ENCODE results near the gene SGSH.

SGSH gene

DNA sequence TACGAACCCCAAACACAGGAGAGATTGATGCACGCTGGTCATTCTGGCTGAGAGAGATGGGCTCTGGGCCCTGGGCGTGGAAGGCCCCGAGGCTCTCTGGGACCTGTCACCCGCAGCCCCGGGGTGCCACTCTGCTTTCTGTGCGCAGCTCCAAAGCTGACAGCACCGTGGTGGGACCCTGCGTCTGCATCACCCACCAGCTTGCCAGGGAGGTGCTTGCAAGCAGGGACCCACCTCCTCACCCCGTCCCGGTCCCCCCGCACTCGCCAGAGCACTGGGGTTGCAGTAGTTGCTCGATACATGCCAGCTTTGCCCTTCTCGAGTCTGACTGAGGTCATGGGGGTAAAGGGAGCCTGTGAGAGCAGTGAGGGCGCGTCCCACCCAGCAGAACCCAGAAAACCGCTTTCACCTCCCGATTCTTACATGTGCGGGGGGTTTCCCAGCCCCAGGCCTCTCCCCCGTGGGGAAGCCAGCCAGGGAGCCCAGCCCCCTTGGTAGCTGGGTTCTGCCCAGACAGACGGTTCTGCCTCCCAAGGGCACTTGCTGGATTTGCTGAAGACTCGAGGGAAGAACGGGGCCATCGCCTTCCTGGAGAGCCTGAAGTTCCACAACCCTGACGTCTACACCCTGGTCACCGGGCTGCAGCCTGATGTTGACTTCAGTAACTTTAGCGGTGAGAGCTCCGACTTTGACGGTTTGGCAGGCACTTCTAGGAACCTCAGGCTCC is 37.9 kb downstream of the SGSH start:
- DNase-seq: no peak

DNA sequence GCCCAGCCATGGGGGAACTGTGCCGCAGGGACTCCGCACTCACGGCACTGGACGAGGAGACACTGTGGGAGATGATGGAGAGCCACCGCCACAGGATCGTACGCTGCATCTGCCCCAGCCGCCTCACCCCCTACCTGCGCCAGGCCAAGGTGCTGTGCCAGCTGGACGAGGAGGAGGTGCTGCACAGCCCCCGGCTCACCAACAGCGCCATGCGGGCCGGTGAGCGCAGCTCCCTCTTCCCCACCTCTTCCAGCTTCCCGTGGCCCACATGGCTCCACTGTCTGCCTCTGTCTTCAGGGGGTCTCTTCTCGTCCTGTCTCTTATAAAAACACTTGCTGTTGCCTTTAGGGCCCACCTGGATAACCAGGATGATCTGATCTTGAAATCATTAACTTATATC is 38.7 kb downstream of the SGSH start:
- no peak for DNase-seq

DNA sequence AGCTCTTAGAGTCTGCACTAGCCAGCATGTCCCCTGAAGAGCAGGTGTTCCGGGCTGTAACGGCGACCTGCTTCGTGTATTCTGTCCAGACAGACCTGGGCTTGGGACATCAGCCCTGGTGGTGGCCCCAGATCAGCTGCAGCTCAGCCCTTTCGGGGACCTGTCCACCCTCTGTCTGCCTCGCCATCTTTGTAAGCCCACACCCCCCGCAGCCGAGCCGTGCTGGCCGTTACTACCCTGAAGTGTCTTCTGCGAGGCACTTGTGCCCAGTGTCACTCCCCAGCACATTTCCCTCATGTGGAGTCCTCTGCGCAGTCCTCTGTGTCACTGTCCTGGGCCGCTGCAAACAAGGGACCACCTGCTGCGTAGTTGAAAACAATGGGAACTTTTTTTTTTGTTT is 39.9 kb downstream of the SGSH start:
- DNase-seq: no peak

DNA sequence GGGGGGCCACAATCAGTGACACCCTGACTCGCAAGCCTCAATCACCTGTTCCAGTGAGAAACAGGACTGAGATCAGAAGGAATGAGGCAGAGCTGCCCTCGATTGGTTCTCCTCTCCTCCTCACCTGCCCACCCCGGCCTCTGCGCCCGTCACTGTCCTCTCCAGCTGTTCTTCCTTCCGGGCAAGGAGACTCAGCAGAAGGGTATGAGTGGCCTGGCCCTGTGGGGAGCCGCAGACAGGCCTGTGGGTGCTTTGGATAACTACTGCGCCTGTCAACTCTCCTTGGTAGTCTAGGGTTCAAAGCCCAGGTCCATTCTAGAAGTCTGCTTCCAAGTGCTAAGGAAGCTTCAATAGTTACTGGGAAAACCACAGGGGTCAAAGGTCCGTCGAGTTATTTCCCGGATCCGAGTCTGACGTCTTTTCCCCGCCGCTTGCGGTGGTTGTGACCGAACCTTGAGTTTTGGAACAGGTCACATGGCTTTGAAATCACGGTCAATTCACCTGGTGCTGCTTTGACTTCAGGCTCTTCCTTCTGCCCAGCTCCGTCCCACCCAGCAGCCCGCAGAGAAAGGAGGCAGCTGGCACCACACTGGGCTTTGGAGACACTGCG is 42.0 kb downstream of the SGSH start:
- DNase-seq: no peak

DNA sequence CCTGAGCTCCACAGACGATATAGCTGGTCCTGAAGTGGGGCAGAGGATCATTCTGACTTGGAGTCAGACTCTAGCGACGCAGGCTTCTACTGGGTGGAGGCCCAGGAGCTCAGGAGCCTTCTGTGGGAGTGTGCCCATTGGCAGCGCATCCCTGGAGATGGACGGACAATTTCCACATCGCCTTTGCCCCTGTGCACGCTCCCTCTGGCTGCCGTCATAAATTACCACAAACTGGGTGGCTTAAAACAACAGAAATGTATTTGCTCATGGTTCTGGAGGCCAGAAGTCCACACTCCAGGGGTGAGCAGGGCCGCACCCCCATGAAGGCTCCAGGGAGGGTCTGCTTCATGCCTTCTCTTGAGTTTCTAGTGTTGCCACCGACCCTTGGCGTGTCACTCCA is 43.4 kb downstream of the SGSH start:
- no peak for DNase-seq

DNA sequence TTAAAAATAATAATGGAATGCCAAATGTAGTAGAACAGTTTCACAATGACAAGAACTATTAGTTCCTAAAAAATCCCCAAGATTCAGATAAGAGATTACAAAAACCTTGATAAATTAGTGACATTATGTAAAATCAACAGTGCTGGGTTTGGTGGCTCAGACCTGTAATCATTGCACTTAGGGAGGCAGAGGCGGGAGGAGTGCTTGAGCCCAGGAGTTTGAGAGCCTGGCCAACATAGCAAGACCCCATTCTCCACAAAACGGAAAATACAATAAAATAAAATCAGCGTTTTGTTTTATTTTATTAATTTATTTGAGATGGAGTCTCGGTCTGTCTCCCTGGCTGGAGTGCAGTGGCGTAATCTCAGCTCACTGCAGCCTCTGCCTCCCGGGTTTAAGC is 46.2 kb downstream of the SGSH start:
- DNase-seq: no peak

DNA sequence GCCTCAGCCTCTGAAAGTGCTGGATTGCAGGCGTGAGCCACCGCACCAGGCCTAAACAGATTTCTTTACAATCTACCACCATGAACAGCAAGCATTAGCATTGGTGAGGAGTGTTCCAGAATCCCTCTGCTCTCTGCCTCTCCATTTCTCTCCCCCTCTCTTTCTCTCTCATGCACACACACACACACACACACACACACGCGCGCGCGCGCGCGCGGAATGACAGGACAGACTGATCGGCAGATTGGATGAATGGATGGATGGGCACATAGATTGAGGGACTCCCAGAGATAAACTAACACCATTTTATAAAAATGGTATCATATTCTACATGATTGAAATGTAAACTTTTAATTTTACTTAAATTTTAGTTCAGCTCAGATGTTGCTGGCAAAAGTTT is 47.0 kb downstream of the SGSH start:
- DNase-seq: no peak

DNA sequence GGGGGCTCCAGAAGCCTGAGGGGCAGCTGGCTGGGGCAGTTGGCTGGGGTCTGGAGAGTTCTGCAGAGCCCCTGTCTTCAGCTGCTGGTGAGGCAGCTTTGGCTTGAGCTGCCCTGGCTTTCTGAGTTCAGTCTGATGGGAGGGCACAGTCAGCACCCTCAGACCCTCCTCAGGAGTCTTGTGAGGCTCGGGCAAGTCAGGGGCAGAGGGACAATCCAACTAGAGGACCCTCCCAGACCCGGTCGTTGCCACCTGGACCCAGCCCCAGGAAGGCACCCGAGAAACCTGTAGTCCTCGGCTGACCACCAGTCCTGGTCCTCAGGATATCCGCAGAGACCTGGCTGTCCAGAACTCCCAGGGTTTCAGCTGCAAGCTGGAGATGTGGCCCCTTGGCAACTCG is 48.5 kb downstream of the SGSH start:
- no peak for DNase-seq

DNA sequence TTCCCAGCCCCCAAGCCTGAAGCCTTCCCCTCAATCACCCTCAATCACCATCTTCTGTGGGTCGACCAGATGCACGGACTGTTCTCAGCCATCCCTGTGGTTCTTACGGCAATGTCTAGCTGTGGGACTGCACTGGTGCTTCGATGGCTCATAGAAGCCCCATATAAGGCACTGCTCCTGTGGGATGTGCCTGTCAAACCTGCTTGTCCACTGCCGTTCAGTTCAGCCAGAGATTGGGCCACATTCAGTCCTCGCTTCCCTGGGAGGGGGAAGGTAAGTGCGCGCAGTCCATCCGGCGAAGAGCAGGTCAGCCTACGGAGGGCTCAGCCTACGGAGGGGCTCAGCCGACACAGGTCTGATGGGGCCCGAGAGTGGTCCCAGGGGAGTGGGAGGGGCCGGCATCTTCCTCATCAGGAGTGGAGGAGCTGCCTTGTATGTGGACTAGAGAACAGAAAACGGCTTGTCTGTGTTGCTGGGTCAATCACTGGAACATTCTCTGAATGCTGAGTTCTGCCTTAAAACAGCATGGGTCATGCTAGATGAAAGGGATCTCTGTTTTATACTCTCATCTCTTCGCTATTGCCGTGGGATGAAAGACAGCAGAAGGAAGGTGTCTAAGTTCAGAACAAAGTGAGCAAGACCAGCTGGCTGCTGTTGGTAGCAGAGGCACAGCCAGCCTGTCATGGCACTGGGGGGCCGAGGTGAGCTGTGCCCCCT is 50.2 kb downstream of the SGSH start, which contains the start of gene CARD14:
Gene CARD14 (plus strand): TSS at position 247 of the 717 bp plus-strand sequence. CDS start 11,409 bp downstream, outside the sequence.
- DNase-seq: no peak

DNA sequence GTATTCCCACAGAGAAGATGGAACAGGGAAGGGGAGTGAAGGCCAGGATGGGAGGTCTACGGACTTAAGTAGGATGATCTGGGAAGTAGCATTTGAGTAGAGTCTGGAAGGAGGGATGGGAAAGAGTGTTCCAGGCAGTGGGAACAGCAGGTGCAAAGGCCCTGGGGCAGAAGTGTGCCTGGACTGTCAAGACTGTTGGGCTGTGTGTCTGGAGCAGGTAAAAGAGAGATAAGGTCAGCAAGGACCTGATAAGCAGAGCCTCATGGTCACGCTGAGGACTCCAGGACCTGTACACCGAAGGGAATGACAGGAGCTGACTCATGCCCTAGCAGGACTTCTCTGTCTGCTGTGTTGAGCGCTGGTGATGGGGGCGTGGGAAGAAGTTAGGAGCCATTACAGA is 51.0 kb downstream of the SGSH start:
- DNase-seq: no peak

DNA sequence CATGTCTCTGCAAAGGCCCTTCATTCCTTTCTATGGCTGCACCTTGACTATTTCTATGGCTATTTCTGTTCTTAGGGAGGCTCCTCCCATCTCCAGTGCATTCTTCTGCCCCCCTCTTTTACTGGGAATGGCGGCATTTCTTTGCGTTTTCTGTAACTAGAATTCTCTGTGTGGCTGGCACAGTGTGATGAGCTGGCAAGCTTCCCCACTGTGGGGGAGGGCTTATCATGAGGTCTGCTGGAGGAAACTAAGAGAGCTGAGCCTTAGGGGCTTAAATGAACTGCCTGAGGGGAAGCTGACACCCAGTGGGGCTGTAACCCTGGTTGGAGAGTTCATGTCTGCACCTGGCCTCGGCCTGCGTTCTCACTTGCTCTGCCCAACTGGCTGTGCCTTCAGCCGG is 51.8 kb downstream of the SGSH start:
- DNase-seq: no peak

DNA sequence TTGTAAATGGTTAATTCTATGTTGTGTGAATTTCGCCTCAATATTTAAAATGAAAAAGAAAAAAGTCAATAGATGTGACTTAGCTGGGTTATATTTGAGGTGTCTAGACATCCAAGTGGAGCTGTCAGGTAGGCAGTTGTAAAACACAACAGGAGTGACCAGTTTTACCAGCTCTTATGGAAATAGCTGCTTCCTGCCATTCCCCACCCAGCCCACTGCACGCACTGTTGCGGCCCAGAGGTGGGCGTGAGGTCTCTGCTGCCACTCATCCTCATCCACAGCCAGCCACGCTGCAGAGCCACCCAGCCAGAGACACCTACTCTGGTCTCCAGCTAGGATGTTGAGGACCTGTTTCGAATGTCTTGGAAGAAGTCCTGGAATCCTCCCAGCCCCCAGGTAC is 53.7 kb downstream of the SGSH start:
- no peak for DNase-seq

DNA sequence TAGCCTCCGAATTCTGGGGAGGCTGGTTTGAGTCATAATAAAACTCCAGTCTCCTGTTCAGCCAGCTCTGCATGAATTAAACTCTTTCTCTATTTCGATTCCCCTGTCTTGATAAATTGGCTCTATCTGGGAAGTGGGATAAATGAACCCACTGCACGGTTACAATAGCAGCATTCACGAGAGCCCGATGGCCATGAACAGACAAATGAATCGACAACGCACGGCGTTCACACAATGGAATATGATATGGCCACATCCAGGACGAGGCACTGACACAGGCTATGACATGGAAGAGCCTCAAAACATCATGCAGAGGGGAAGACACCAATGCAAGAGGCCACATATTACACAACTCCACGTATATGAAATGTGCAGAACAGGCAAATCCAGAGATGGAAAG is 55.9 kb downstream of the SGSH start:
- DNase-seq: no peak

DNA sequence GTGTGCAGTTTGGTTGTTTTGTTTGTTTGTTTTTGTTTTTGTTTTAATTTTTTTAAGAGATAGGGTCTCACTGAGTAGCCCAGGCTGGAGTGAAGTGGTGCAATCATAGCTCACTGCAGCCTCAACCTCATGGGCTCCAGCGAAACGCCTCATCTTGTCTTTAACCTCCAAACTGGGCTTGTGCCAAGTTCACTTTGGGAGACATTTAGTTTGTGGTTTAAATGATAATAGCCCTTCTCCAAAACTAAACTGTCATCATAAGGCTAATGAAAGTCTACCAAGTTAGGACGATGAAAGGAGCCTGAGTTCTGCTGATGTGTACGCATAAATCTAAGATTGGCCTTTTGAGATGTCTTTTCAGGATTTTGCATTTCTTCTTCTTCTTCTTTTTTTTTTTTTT is 56.8 kb downstream of the SGSH start:
- DNase-seq: no peak

DNA sequence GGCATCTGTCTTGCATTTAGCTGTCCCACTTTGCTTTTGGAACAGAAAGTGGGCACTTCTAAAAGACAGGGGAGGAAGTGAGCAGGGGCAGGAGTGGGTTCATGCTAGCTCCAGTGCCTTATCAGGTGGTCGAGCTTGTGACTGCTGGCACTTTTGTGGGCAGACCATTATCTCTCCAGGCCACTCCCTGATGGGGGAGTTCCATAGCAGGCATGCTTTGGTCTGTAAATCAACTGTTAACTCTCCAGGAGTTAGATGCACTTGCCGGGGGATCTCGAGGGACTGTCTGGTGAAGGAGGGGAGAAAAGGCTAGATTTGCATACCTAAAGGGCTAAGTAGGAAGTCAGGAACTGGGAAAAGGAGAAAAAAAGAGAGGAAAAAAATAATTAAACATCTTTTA is 59.6 kb downstream of the SGSH start:
- DNase-seq: no peak

All from bone marrow (tissue), 2 donors.